GM10847 (cell line): ENCODE measurements around the gene LINC00305.

Experiments used
- POLR2A ChIP-seq: IDR thresholded peaks from 2 replicates; pipeline ENCODE4 v1.6.1; 2011; ENCODE audit not compliant: insufficient read length; ENCODE audit errors: extremely low read depth

LINC00305 gene

DNA sequence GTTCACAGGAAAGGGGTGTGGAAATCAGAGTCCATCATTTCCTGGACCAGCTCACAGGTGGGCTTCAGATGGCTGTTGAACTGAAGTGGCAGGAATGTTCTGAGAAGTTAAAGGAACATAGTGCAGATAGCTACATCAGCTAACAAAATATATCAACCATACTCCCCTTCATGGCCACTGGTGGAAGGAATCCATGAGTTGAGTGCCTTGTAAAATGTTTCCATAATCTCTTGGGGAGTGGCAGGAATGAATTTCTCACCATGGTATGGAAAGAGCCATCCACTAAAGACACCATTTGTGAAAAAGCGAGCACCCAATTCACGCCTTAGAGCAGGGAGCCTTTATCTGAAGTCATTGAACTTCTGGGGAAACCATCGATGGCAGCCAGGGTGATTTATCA lies at the start of gene LINC00305:
LINC00305 (minus strand) TSS at position 101 of the 400 bp plus-strand sequence.
- TF ChIP-seq POLR2A = no peak

DNA sequence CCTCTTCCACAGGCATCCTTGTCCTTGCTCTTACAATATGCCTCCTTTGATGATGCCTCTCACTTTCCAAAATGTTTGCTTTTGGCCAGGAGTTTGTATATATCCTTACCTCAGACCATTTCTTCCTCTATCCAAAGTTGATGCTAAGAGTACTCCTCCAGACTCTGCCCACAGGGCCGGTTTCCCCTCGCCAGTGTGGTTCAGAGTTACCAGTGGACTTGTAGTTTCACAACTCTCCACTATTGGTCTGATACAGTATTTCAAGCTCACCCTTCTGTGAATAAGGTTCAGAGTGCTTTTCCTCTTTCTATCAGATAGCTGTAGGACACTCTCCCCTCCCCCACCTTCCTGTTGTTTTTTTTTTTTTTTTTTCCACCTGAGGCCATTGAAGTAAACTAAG lies 42.2 kb upstream of the LINC00305 start:
- TF ChIP-seq POLR2A = no peak

DNA sequence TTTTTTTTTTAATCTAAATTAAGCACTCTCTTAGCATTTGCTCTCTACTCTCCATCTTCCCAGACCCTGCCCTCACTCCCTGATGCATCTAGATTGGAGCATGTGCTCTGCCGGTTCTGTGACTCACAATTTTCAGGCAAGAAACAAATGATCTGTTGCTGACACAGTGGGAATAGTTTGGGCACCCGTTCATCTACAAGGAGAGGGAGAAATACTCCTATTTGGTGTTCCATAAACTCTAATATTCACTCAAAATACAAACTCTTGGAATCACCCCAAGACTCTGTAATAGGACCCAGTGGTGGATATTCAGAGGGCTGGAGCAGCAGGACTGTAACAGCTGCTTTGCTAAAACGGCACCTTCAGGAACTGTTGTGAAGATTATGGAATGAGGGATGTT lies 37.1 kb upstream of the LINC00305 start:
- no peak for TF ChIP-seq POLR2A

DNA sequence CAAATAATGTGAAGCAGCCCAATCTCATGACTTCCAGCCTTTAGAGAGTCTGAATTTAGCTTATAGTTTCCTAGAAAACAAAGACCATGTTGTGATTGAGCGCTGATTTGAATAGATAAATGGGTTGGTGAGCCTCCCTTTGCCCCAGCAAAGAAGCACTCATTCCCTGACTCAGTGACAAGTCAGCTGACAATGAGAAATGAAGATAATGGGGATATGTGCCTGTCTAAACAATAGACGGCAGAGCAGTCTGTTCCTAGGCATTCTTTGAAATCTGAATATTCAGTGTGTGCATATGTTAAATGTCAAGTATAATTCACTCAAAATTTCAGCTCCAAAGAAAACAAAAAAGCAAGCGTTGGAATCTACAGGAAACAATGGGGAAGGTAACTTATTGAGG lies 34.8 kb upstream of the LINC00305 start:
- TF ChIP-seq POLR2A = no peak

DNA sequence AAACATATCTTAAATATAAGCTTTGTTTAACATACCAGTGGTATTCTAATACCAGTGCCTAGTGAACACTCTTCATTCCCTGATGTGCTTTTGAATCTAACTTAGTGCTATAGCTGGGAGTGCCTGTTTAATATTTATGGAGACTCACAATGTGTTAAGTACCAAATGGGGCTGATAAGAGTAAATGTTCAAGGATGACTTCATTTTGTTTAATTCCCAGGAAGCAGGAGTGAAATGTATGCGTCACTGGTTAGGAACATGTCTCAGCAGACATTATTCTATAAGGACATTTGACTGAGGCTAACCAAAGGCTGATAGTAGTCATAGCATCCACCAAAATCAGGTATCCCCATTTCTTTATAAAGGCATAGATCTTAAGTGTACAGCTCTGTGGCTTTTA lies 31.7 kb upstream of the LINC00305 start:
- no peak for TF ChIP-seq POLR2A

DNA sequence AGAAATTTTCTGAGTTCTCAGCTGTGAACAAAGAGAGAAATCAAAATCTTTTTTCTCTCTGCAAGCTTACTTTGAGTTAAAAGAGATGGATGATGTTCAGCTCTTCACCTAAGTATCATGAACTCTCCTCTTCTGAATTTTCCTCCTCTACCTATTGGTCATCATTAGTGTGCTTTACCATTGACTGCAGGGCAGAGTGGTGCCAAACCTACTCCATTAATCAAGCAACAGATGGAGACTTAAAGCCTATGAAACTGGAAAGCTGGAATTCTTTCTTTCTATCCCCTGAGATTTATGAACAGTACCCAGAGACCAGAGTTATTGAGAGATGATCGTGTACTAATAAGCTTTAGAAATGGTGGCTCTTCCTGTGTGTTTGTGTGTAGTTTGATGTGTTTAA lies 31.3 kb upstream of the LINC00305 start:
- no peak for TF ChIP-seq POLR2A

DNA sequence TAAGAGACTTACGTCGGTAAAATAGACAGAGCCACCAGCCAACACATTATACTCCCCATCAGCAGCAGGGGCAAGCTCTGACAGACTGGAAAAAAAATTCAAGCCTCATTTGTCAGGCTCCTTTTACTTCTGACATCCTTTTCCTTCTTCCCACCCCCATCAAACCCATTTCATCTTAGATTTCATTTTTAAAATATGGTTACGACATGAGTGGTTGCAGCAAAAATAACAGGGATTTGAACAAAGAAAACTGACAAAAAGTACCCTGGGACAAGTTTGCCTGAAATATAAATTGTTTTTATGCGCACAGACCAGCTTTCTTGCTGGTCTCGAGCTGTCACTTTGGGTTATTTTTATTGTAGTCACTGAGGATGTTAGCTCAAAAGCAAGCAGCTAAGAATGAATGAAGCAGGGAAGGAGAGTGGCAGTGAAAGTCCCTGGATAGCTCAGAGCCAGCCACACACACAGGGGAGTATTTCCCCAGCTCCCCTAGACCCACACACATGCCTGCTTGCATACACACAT lies 30.7 kb upstream of the LINC00305 start:
- no peak for TF ChIP-seq POLR2A

DNA sequence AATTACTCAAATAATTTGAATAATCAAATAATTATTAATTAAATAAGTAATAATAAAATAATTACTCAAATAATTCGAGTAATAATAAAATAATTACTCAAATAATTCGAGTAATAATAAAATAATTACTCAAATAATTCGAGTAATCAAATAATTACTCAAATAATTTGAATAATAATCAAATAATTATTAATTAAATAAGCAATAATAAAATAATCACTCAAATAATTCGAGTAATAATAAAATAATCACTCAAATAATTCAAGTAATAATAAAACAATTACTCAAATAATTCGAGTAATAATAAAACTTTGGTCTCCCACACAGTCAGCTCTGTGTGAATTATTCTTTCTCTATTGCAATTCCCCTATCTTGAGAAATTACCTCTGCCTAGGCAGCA lies 30.0 kb upstream of the LINC00305 start:
- TF ChIP-seq POLR2A = no peak

DNA sequence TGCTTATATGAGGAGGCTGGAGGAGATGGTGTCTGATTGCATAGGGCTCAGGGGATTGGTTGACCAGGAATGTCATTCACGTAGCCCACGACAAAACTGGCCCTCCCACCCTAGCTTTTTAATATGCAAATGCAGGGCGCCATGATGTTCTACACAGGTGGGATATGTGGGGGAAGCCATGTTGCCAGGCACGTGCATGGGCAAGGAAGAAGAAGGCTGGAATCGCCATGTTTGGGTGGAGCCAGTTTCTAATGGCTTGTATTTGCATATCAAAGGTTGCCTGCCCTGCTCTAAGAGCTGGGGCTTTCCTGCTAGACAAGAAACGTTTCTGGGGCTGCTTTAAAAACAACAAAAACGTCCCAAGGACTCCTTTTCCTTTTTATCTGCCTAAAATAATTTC lies 26.5 kb upstream of the LINC00305 start:
- TF ChIP-seq POLR2A = no peak

DNA sequence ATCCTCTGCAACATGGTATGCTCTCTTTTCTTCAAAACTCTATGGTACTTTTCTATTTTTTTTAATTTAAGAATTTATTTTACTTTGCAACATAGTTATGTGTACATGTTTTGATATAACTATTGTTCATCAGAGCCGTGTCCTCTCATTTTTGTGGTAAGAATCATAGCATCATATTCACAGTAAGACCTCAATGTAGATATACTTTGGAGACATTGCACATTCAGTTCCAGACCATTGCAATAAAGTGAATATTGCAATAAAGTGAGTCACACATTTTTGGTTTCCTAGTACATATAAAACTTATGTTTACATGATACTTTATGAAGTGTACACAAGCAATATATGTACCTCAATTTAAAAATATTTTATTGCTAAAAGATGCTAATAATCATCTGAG lies 22.7 kb upstream of the LINC00305 start:
- no peak for TF ChIP-seq POLR2A

DNA sequence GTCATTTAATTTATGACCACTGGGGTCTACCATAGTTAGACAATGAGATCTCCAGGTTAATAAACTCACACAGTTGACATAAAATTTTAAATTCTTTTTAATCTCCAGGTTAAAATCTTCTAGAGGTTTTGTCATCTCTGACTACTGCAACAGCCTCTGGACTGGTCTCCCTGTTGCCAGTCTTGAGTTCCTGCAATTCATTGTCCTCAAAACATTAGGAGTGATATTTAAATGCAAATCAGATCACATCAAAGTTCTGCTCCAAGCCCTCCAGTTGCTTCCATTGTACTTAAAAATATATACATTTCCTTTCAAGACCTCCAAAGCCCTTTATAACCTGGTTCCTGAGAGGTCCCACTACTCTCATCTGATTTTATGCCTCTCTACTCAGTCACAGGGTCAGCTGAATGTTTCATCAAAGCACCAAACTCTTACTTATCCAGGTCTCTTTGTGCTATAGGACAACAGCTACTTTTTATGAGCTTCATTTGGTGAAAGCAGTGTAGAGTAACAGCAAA lies 18.6 kb upstream of the LINC00305 start:
- TF ChIP-seq POLR2A = no peak

DNA sequence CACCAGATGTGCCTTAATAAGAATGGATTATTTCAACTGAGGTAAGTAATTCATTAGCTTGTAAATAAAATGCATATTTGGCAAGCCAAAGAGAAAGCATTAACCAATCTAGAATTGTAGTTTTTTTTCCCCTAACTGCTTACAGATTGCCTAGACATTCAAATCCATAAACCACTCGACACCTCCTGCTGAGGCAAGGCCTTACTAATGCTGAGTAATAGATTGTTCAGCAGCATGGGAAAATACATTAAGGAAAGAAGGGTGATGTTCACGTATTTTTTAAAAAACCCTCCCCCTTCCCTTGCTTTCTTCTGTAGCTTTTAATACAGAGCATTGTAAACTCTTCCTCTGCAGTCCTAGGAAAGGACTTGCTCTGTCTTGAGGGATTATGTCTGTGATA lies 17.0 kb upstream of the LINC00305 start:
- TF ChIP-seq POLR2A = no peak

DNA sequence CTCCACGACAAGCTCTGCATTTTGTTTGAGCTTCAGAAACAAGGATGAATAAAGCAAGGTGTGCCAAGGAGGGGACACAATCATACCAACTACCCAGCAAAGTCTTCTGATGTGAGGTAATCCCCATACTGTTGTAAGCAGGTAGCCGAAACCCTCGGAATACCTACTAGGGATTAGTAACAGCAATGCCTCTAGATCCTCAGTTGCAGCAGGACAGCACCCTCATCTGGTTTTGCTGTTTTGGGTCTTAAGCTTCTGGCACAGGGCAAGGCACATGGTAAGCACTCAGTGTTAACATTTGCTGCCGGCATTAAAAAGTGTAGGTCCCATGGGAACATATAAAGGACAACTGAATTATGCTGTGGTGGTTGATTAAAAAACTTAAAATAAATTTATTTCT lies 16.0 kb upstream of the LINC00305 start:
- no peak for TF ChIP-seq POLR2A

DNA sequence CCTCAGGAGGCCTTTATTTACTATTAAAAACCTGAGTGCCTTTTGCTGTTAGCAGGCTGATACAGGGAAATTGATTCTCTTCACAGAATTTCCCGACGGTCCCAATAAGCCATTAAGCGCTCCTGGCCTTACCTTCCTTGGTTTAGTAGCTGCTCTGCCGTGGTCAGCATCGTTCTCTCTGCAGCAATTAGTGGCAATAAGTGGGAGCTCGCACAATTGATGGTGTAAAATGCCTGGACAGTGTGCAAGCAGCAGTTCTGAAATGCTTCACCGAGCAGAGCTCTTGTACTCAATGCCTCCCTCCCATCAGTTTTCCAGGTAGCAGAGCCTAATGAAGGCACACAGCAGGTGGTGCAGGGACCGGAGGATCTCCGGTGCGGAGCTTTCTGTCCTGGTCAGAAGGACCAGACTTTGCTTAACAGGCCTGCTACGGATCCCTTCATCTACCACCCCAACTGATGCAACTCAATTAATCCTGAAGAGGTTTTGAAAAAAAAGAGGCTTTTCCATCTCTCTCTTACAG lies 1.1 kb upstream of the LINC00305 start:
- no peak for TF ChIP-seq POLR2A

DNA sequence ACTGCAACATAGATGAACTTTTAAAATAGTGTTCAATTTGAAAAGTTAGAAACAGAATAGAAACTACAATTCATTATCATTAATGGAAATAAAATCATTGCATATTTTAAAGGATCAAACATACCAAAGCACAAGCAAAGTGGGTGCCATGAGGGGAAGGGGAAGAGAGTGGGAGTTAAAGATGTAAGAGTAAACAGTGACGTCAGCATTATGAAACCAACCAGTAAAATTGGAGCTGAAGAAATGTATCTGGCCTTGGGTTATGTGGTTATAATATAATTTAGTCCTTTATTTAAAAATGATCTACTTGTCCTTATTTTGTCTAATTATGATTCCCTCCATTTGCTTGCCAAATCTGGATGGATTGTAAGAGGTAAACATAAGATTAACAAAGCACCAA lies 6.0 kb downstream of the LINC00305 start:
- no peak for TF ChIP-seq POLR2A

DNA sequence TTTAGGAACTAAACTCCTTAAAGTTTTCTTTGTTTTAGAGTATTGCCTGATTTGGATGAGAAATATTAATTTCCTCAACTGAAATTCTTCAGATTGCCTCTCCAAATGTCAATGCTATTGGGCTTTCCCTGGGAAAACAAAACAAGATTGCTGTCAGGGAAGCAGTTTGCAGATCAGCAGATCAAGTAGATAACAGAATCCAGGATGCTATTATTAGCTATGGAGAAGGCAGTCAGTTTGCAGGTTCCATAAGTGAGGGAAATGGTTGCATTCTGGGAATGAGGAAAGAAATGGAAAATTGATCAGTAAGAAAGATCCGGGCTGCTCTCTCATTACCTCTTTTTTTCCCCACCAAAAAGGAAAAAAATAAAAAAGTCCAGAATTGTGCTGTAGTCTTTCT lies 11.0 kb downstream of the LINC00305 start:
- no peak for TF ChIP-seq POLR2A

DNA sequence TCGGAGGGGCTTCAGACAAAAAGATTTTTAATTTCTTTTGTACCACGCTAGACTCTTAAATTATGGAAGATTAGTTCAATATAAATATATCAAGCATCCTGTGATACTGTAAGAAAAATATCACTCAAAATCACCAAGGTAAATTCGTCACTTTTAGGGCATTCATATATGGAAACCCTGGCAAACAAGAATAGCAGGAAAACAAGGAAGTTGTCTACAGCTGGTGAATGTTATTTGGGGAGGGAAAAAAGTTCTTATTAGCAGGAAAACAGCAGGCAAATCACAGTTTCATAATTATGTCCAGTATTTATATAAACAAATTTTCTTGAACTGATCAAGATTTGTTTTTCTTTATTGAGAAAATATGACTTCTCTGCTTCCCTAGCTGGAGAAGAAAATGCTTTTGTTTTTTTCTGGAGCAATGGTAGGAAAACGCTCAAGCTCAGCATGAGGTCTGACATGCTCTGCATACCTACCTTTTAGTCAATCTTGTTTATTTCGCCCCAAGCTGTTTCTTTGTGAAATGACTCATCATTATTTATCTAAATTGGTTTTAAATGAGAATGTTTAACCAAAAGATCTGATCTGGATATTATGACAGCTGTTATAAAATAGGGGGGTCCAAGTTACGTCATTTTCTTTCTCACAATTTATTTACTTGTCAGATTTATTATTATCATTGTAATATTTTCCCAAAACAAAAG lies 14.7 kb downstream of the LINC00305 start:
- TF ChIP-seq POLR2A = no peak
